ENCODE measurements around the gene DLL1. TPM values are rescaled to one million over a fixed set of nuclear protein-coding genes. Genes with fewer than 3 reads are reported as not detected.

Gene DLL1
- total and polyA plus RNA-seq, 9 of the 15 experiments (the other 6 are each of a cell fraction or from before 2014, with no cell fraction given) = not detected

- POLR2A ChIA-PET = no interaction called here
- Histone ChIP-seq H3K4me2 (ENCODE audit: insufficient read depth, low read length) (no peak overlapping the region), H3K4me1 (replicated peaks in 1 of 2; ENCODE audit: control insufficient read depth in 2 of 2, insufficient read depth in 2 of 2, low read length in 2 of 2) (peaks cover 8 to 17% of the 10 kb centered on the region in 2 experiments; a peak in 3 of 5 replicates), H3K27me3 (ENCODE audit: control insufficient read depth in 2 of 2, insufficient read depth in 2 of 2, low read length in 2 of 2) (peaks cover 21 to 26% of the 10 kb centered on the region in 2 experiments), H3K79me2 (ENCODE audit: control insufficient read depth, insufficient read depth, low read length) (peaks cover under 1% of the 10 kb centered on the region; the same call in 1 of the 3 replicates), H4K20me1 (replicated peaks; ENCODE audit: control insufficient read depth, insufficient read depth, low read length) (no peaks in the 10 kb centered on the region; the same call in 1 of the 2 replicates), H3K9me3 (replicated peaks; ENCODE audit: control insufficient read depth, insufficient read depth, low read depth, low read length) (0 out of 2 replicates have a peak, but pooled peaks cover 1% of the 10 kb centered on the region), H3K27ac (ENCODE audit: extremely low read depth, low read depth, low read length) (no peak overlapping the region), H3K9me1 (ENCODE audit: control insufficient read depth, insufficient read depth, low read length) (no peaks in the 10 kb centered on the region), H3K9ac (ENCODE audit: insufficient read depth in 1 of 2, low read depth in 2 of 2, low read length in 2 of 2) (no peak overlapping the region), H3K36me3 (ENCODE audit: control insufficient read depth, insufficient read depth, low read length) (no peaks in the 10 kb centered on the region), H2AFZ (ENCODE audit: low read depth, low read length) (no peak overlapping the region), H3K4me3 (no peak overlapping the region)
- no peak for DNase-seq (ENCODE audit: extremely low read depth in 1 of 4, low spot score in 3 of 4)
- FAIRE-seq = no peak
- intact Hi-C loops (cut with micrococcal nuclease) = no loop called here
- in situ Hi-C loops (cut with MboI) = no loop called here
- no TSS peak for BruUV-seq (replicated peaks)
- ATAC-seq = no peak
- CTCF ChIA-PET (ENCODE audit: low intra/inter-chr PET ratio) = no interaction called here
- TF ChIP-seq JUN (IDR thresholded peaks at IDR 0.05; ENCODE audit: borderline replicate concordance, low read depth, low read length) (no peak), JUN (CRISPR knock-in tag; IDR thresholded peaks at IDR 0.05; ENCODE audit: borderline replicate concordance) (no peak), ZNF586 (CRISPR knock-in tag; conservative IDR thresholded peaks at IDR 0.05) (no peak), ETV6 (IDR thresholded peaks at IDR 0.05; ENCODE audit: borderline replicate concordance in 1 of 2, low read depth in 2 of 2, low read length in 1 of 2) (no peak), ETV6 (CRISPR knock-in tag; IDR thresholded peaks at IDR 0.05; ENCODE audit: borderline replicate concordance) (no peak), ZFP36 (IDR thresholded peaks at IDR 0.05; ENCODE audit: low read depth, low read length, partially characterized antibody) (peak; percentile 67), GATAD2B (IDR thresholded peaks at IDR 0.05; ENCODE audit: borderline replicate concordance) (no peak)
- WGBS (ENCODE audit: insufficient coverage, low coverage, missing lambda C conversion rate) = 5% methylated on average over 1 of the region's 1 CpG
These were observed 10.3 kb upstream of the DLL1 start for GRCh38 chr6:170301184-170301583.
